Measurements from ENCODE around the gene HS3ST6. TPM values are rescaled to one million over a fixed set of nuclear protein-coding genes. Genes with fewer than 3 reads are reported as not detected.
A peak's percentile ranks its signal among the peaks of the same experiment; 100 is the strongest.
"Not testable (repeated sequence)": the region's sequence is repeated elsewhere in the genome, so short reads cannot be mapped to it uniquely, and the experiment has no call there.

Gene HS3ST6
- total RNA-seq, 1 experiment from 2014 or later = 0.97 TPM

- peak; percentile 78 for DNase-seq (ENCODE audit: extremely low read depth, low read depth)
These were observed 34.0 kb downstream of the HS3ST6 start for GRCh38 chr16:1884155-1884760.

- not testable (repeated sequence) for DNase-seq (ENCODE audit: extremely low read depth, low read depth)
These were observed 37.0 kb downstream of the HS3ST6 start for GRCh38 chr16:1881172-1881571.

GRCh38 chr16:1879477-1879876 lies 38.7 kb downstream of the HS3ST6 start:
- DNase-seq (ENCODE audit: extremely low read depth, low read depth) = no peak

- DNase-seq (ENCODE audit: extremely low read depth, low read depth) = no peak
These were observed 40.0 kb downstream of the HS3ST6 start for GRCh38 chr16:1878256-1878655.

- DNase-seq (ENCODE audit: extremely low read depth, low read depth) = no peak
These were observed 40.4 kb downstream of the HS3ST6 start for GRCh38 chr16:1877804-1878203.

GRCh38 chr16:1877089-1877488 lies 41.1 kb downstream of the HS3ST6 start:
- no peak for DNase-seq (ENCODE audit: extremely low read depth, low read depth)

- DNase-seq (ENCODE audit: extremely low read depth, low read depth) = no peak
These were observed 41.7 kb downstream of the HS3ST6 start for GRCh38 chr16:1876468-1876867.

GRCh38 chr16:1876066-1876465 lies 42.1 kb downstream of the HS3ST6 start:
- DNase-seq (ENCODE audit: extremely low read depth, low read depth) = not testable (repeated sequence)

GRCh38 chr16:1874854-1875253 lies 43.4 kb downstream of the HS3ST6 start:
- no peak for DNase-seq (ENCODE audit: extremely low read depth, low read depth)

- DNase-seq (ENCODE audit: extremely low read depth, low read depth) = peak; percentile 29
These were observed 46.1 kb downstream of the HS3ST6 start, which contains the start of gene MEIOB for GRCh38 chr16:1871974-1872635. Gene MEIOB, minus strand, starts transcription at chr16:1872164. Its CDS starts 3,989 bp downstream, at chr16:1868175.

GRCh38 chr16:1870365-1871082 lies 47.7 kb downstream of the HS3ST6 start:
- DNase-seq (ENCODE audit: extremely low read depth, low read depth) = peak; percentile 84

GRCh38 chr16:1865902-1866690 lies 52.1 kb downstream of the HS3ST6 start:
- DNase-seq (ENCODE audit: extremely low read depth, low read depth) = no peak

- peak; percentile 28 for DNase-seq (ENCODE audit: extremely low read depth, low read depth)
These were observed 54.3 kb downstream of the HS3ST6 start for GRCh38 chr16:1863681-1864460.

GRCh38 chr16:1862394-1862793 lies 55.8 kb downstream of the HS3ST6 start:
- no peak for DNase-seq (ENCODE audit: extremely low read depth, low read depth)

GRCh38 chr16:1861730-1862129 lies 56.5 kb downstream of the HS3ST6 start:
- DNase-seq (ENCODE audit: extremely low read depth, low read depth) = no peak

Small RNA genes within 50 kb of the gene (small RNA-seq; reads per million reads assigned to genes)
- gene SNORA10 = 0 reads per million in 2 experiments
- gene SNORA64 = 0 reads per million in 2 experiments

Other genes with a start within 250 kb of the HS3ST6 start
- 41.6 and 44.8 TPM in 2 replicates for gene JPT2, start 240.1 kb downstream of the HS3ST6 start, total RNA-seq (2014; rRNA removed; shearing (Covaris generic))
- gene MAPK8IP3, start 212.2 kb downstream of the HS3ST6 start, total RNA-seq (2014; rRNA removed; shearing (Covaris generic)) = 18.1 and 23.0 TPM in 2 replicates
- gene NME3, start 146.9 kb downstream of the HS3ST6 start, total RNA-seq (2014; rRNA removed; shearing (Covaris generic)) = 42.0 and 53.3 TPM in 2 replicates
- 6.0 and 6.9 TPM in 2 replicates for gene EME2, start 145.6 kb downstream of the HS3ST6 start, total RNA-seq (2014; rRNA removed; shearing (Covaris generic))
- gene MRPS34, start 145.3 kb downstream of the HS3ST6 start, total RNA-seq (2014; rRNA removed; shearing (Covaris generic)) = 91.2 and 104 TPM in 2 replicates
- 19.7 and 21.0 TPM in 2 replicates for gene SPSB3, start 135.8 kb downstream of the HS3ST6 start, total RNA-seq (2014; rRNA removed; shearing (Covaris generic))
- 50.2 and 59.3 TPM in 2 replicates for gene NUBP2, start 135.5 kb downstream of the HS3ST6 start, total RNA-seq (2014; rRNA removed; shearing (Covaris generic))
- not detected in 2 replicates for gene IGFALS, start 124.7 kb downstream of the HS3ST6 start, total RNA-seq (2014; rRNA removed; shearing (Covaris generic))
- gene HAGH, start 91.6 kb downstream of the HS3ST6 start, total RNA-seq (2014; rRNA removed; shearing (Covaris generic)) = 63.2 and 73.9 TPM in 2 replicates
- gene FAHD1, start 91.2 kb downstream of the HS3ST6 start, total RNA-seq (2014; rRNA removed; shearing (Covaris generic)) = 29.2 and 33.0 TPM in 2 replicates
- gene MEIOB, start 46.3 kb downstream of the HS3ST6 start, total RNA-seq (2014; rRNA removed; shearing (Covaris generic)) = 0.97 and 2.5 TPM in 2 replicates
- gene MSRB1, start 24.8 kb upstream of the HS3ST6 start, total RNA-seq (2014; rRNA removed; shearing (Covaris generic)) = 5.8 and 7.4 TPM in 2 replicates
- gene RPL3L, start 36.3 kb upstream of the HS3ST6 start, total RNA-seq (2014; rRNA removed; shearing (Covaris generic)) = not detected in 2 replicates
- 206 and 240 TPM in 2 replicates for gene NDUFB10, start 41.1 kb upstream of the HS3ST6 start, total RNA-seq (2014; rRNA removed; shearing (Covaris generic))
- gene RPS2, start 46.4 kb upstream of the HS3ST6 start, total RNA-seq (2014; rRNA removed; shearing (Covaris generic)) = 5,880 and 6,554 TPM in 2 replicates
- not detected in 2 replicates for gene RNF151, start 48.4 kb upstream of the HS3ST6 start, total RNA-seq (2014; rRNA removed; shearing (Covaris generic))
- gene TBL3, start 53.6 kb upstream of the HS3ST6 start, total RNA-seq (2014; rRNA removed; shearing (Covaris generic)) = 32.0 and 34.1 TPM in 2 replicates
- 0.84 TPM in 1 of 2 replicates, not detected in the other for gene NOXO1, start 63.1 kb upstream of the HS3ST6 start, total RNA-seq (2014; rRNA removed; shearing (Covaris generic))
- 26.1 and 30.8 TPM in 2 replicates for gene GFER, start 65.8 kb upstream of the HS3ST6 start, total RNA-seq (2014; rRNA removed; shearing (Covaris generic))
- gene SYNGR3, start 71.6 kb upstream of the HS3ST6 start, total RNA-seq (2014; rRNA removed; shearing (Covaris generic)) = 4.0 and 4.5 TPM in 2 replicates
- 35.1 and 37.1 TPM in 2 replicates for gene ZNF598, start 91.4 kb upstream of the HS3ST6 start, total RNA-seq (2014; rRNA removed; shearing (Covaris generic))
- 3.4 and 4.8 TPM in 2 replicates for gene NPW, start 101.4 kb upstream of the HS3ST6 start, total RNA-seq (2014; rRNA removed; shearing (Covaris generic))
- gene NHERF2, start 108.5 kb upstream of the HS3ST6 start, total RNA-seq (2014; rRNA removed; shearing (Covaris generic)) = 11.1 and 13.3 TPM in 2 replicates
- 18.0 and 20.2 TPM in 2 replicates for gene NTHL1, start 129.4 kb upstream of the HS3ST6 start, total RNA-seq (2014; rRNA removed; shearing (Covaris generic))
- 33.8 and 38.5 TPM in 2 replicates for gene TSC2, start 129.6 kb upstream of the HS3ST6 start, total RNA-seq (2014; rRNA removed; shearing (Covaris generic))
- 98.8 and 119 TPM in 2 replicates for gene PKD1, start 217.5 kb upstream of the HS3ST6 start, total RNA-seq (2014; rRNA removed; shearing (Covaris generic))
- 0.66 and 1.2 TPM in 2 replicates for gene RAB26, start 230.2 kb upstream of the HS3ST6 start, total RNA-seq (2014; rRNA removed; shearing (Covaris generic))
- 52.8 and 55.6 TPM in 2 replicates for gene TRAF7, start 237.4 kb upstream of the HS3ST6 start, total RNA-seq (2014; rRNA removed; shearing (Covaris generic))